HL-60 (cell line): ENCODE measurements around the gene CHD2.

Experiments
- DNase-seq, 2 experiments: peaks; one replicate each; pipeline ENCODE4 v3.0.0-alpha.2; 2010 to 2020; ENCODE audit warnings: low read depth in 1 of 2, low spot score in 1 of 2
- H3K27ac ChIP-seq: fragments of 250-450 bp; sonication (Bioruptor Pico); replicated peaks from 2 replicates; pipeline ENCODE4 v1.5.1; 2020; ENCODE audit warnings: mild to moderate bottlenecking, moderate library complexity
- H3K27me3 ChIP-seq: fragments of 250-450 bp; sonication (Bioruptor Pico); 2 replicates; pipeline ENCODE4 v1.5.1; 2021; ENCODE audit warnings: mild to moderate bottlenecking, moderate library complexity; ENCODE audit not compliant: insufficient read depth, poor library complexity, severe bottlenecking
- H3K4me3 ChIP-seq: replicated peaks from 2 replicates; pipeline ENCODE4 v1.5.1; 2011; ENCODE audit warnings: mild to moderate bottlenecking, control low read depth, low read length; ENCODE audit not compliant: insufficient read depth
- CTCF ChIP-seq: IDR thresholded peaks from one replicate; pipeline ENCODE4 v1.5.1; 2011; ENCODE audit warnings: low read length, control low read depth, inconsistent platforms; ENCODE audit not compliant: insufficient read depth
- GABPA ChIP-seq: IDR thresholded peaks from 2 replicates; pipeline ENCODE4 v1.6.1; 2012; ENCODE audit warnings: low read depth
- POLR2AphosphoS5 ChIP-seq: IDR thresholded peaks from 2 replicates; pipeline ENCODE4 v1.6.1; 2012; ENCODE audit warnings: low read depth
- REST ChIP-seq: IDR thresholded peaks from 2 replicates; pipeline ENCODE4 v1.6.1; 2012; ENCODE audit warnings: low read depth; ENCODE audit not compliant: insufficient replicate concordance
- SPI1 ChIP-seq: IDR thresholded peaks from 2 replicates; pipeline ENCODE4 v1.6.1; 2012; ENCODE audit warnings: low read depth, mild to moderate bottlenecking, borderline replicate concordance

Gene CHD2

GRCh38 chr15:92936138-92936537 is 36.0 kb downstream of the CHD2 start:
- TF ChIP-seq POLR2AphosphoS5, result no peak
- TF ChIP-seq GABPA, result no peak
- no peak for TF ChIP-seq SPI1
- no peak for TF ChIP-seq CTCF
- TF ChIP-seq REST, result no peak
- no peak for DNase-seq
- Histone ChIP-seq H3K27ac (no peak overlapping the region), H3K27me3 (no peaks in the 10 kb centered on the region), H3K4me3 (no peak overlapping the region)

GRCh38 chr15:92936693-92937092 is 36.6 kb downstream of the CHD2 start:
- H3K27ac ChIP-seq, result no peak overlapping the region

GRCh38 chr15:92937901-92938300 is 37.8 kb downstream of the CHD2 start:
- Histone ChIP-seq H3K27ac (no peak overlapping the region), H3K27me3 (no peaks in the 10 kb centered on the region), H3K4me3 (no peak overlapping the region)
- TF ChIP-seq POLR2AphosphoS5 (no peak), SPI1 (no peak), GABPA (no peak), CTCF (no peak), REST (no peak)
- no peak for DNase-seq

More at GRCh38 chr15:92936693-92937092, 36.6 kb downstream of the CHD2 start:
- DNase-seq, result no peak
- H3K4me3 ChIP-seq, result no peak overlapping the region
- TF ChIP-seq SPI1 (no peak), POLR2AphosphoS5 (no peak)
- H3K27me3 ChIP-seq, result no peaks in the 10 kb centered on the region

GRCh38 chr15:92938387-92938786 is 38.3 kb downstream of the CHD2 start:
- TF ChIP-seq GABPA (no peak), REST (no peak), SPI1 (no peak), CTCF (no peak), POLR2AphosphoS5 (no peak)
- no peak overlapping the region for H3K4me3 ChIP-seq
- no peak for DNase-seq
- H3K27me3 ChIP-seq, result no peaks in the 10 kb centered on the region
- H3K27ac ChIP-seq, result no peak overlapping the region
